GM19193 (cell line): ENCODE results near the gene HEXIM2.

ENCODE experiments used
- POLR2A ChIP-seq: IDR thresholded peaks from 4 replicates; pipeline ENCODE4 v1.6.1; 2011; ENCODE audit not compliant: insufficient read depth, insufficient read length; ENCODE audit errors: extremely low read depth

The HEXIM2 gene

GRCh38 chr17:45132572-45133463 lies 28.9 kb upstream of the HEXIM2 start:
- peak; percentile 42 for TF ChIP-seq POLR2A

DNA sequence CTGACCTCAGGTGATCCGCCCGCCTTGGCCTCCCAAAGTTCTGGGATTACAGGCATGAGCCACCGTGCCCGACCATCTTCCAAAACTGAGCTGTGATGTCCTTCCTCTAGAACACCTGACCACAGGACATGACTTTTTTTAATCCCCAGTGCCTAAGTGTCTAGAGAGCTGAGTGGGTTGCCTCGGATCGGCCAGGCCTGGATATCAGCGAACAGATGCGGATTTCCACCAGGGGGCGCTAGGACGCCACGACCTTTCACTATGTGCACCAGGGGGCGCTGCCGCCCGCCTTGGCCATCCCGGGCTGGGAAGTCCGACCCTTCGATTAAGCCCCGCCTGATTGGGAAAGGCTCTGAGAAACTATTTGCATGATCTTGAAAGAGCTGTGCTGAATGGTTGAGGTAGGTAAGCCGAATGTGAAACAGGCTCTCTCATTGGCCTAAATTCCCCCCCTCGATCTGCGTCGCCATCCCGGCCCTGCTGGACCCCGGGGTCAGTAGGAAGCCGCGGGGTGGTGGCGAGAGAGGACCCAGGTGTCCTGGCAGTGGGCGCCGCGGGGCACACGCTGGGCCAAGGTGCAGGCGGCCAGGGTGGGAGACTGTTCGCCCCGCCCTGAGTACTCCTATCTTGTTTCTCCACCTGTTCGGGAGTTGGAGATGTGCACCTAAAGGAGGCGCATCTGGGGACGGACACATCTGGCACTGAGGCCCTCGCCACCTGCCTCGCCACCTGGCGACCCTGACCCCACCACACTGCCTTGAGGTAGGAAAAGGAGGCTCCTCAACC lies 26.3 kb upstream of the HEXIM2 start, which contains the start of gene ACBD4:
Gene ACBD4 (plus strand): TSS at position 496 of the 786 bp plus-strand sequence. CDS start 458 bp downstream, outside the sequence.
- TF ChIP-seq POLR2A: peak; percentile 77

- TF ChIP-seq POLR2A: no peak
Measured at GRCh38 chr17:45135978-45136791, 25.5 kb upstream of the HEXIM2 start.

GRCh38 chr17:45136846-45137560 lies 24.7 kb upstream of the HEXIM2 start:
- TF ChIP-seq POLR2A: no peak

GRCh38 chr17:45137561-45138305 lies 23.9 kb upstream of the HEXIM2 start:
- TF ChIP-seq POLR2A: no peak

GRCh38 chr17:45138911-45139532 lies 22.7 kb upstream of the HEXIM2 start:
- TF ChIP-seq POLR2A: no peak

GRCh38 chr17:45139533-45139920 lies 22.1 kb upstream of the HEXIM2 start:
- no peak for TF ChIP-seq POLR2A

DNA sequence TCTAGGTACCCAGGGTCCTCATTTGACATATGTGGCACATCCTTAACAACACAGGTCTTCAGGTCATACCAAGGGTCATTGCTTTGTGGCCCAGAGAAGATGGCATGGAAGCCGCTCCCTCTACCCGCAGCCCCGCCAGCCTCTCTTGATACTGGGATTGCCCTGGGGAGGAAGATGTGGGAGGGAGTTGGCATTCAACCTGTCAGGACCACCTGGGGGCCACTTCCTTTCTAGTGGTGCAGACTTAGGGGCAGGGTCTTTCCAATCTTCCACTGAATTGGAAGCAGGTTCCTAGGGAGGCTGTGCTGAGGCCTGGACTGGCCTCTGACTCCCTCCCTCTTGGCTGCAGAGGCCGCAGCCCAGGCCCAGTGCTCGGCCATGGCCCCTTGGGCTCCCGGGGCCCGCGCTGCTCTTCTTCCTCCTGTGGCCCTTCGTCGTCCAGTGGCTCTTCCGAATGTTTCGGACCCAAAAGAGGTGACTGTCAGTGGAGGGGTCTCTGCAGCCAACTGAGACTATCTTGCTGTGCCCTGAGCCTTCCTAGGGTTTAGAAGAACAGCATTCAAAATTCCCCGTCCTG lies 18.5 kb upstream of the HEXIM2 start:
- TF ChIP-seq POLR2A: no peak

GRCh38 chr17:45143767-45144198 lies 17.9 kb upstream of the HEXIM2 start:
- no peak for TF ChIP-seq POLR2A

- TF ChIP-seq POLR2A: no peak
Measured at GRCh38 chr17:45144199-45145034, 17.3 kb upstream of the HEXIM2 start.

GRCh38 chr17:45145035-45145389 lies 16.7 kb upstream of the HEXIM2 start:
- no peak for TF ChIP-seq POLR2A

DNA sequence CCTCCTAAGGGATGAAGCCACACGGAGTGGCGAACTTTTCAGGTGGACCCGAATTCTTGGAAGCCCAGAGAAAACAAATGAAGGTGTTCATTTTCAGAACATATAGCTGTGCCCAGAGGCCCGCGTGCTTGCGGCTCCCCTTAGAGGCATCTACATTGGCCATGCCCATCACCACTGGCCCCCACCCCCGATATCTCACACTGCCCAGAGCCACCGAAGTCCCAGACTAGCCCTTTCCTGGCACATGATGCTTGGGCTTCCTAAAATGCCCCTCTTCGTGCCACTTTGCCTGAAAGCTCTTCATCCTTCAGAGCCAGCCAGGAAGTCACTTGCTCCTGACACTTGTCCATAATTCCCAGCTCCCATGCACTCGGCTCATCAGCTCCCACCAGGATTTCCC lies 15.5 kb upstream of the HEXIM2 start:
- TF ChIP-seq POLR2A: no peak
